Spleen (tissue), 11 donors: ENCODE measurements around the gene TMIE. TPM values are rescaled to one million over a fixed set of nuclear protein-coding genes. Genes with fewer than 3 reads are reported as not detected.
A peak's percentile ranks its signal among the peaks of the same experiment; 100 is the strongest.

Experiments used
- DNase-seq: peaks from one replicate; pipeline ENCODE4 v3.0.0-alpha.2; 2020
- H3K27ac ChIP-seq, 8 donors: fragments of 200-600 bp; sonication (generic) in 7 of 8; 1 replicate in 4 of 8; 2 replicates in 4 of 8; pipeline versions ENCODE4 v1.5.0 to v1.8.0; 2016 to 2021; ENCODE audit warnings: inconsistent platforms in 4 of 8, mild to moderate bottlenecking in 4 of 8, moderate library complexity in 1 of 8
- H3K27me3 ChIP-seq, 7 donors: fragments of 200-600 bp; sonication (generic) in 6 of 7; replicated peaks in 1 of 7; 1 replicate in 4 of 7; 2 replicates in 3 of 7; pipeline versions ENCODE4 v1.5.0 to v1.8.0; 2016 to 2021; ENCODE audit warnings: inconsistent platforms in 3 of 7, mild to moderate bottlenecking in 1 of 7
- H3K36me3 ChIP-seq, 6 donors: fragments of 200-600 bp; sonication (generic) in 5 of 6; 1 replicate in 4 of 6; 2 replicates in 2 of 6; pipeline versions ENCODE4 v1.5.0 to v1.8.0; 2016 to 2021; ENCODE audit warnings: inconsistent platforms in 2 of 6
- H3K4me1 ChIP-seq, 6 donors: fragments of 200-600 bp; sonication (generic) in 5 of 6; 1 replicate in 3 of 6; 2 replicates in 3 of 6; pipeline versions ENCODE4 v1.5.0 to v1.8.0; 2016 to 2021; ENCODE audit warnings: inconsistent platforms in 3 of 6
- H3K4me3 ChIP-seq, 8 donors: fragments of 200-600 bp; sonication (generic) in 7 of 8; 1 replicate in 4 of 8; 2 replicates in 4 of 8; pipeline versions ENCODE4 v1.5.0 to v1.8.0; 2016 to 2021; ENCODE audit warnings: inconsistent platforms in 4 of 8, mild to moderate bottlenecking in 4 of 8, moderate library complexity in 2 of 8
- H3K9me3 ChIP-seq, 8 donors: fragments of 200-600 bp; sonication (generic) in 7 of 8; 1 replicate in 4 of 8; 2 replicates in 4 of 8; pipeline versions ENCODE4 v1.5.0 to v1.8.0; 2016 to 2021; ENCODE audit warnings: inconsistent platforms in 4 of 8
- CTCF ChIP-seq, 11 experiments: fragments of 200-600 bp in 7 of 11; fragments of 450-650 bp in 4 of 11; sonication (generic) in 4 of 11; IDR thresholded peaks in 8 of 11; conservative IDR thresholded peaks in 3 of 11; 1 replicate in 7 of 11; 2 replicates in 4 of 11; pipeline versions ENCODE4 v1.4.0 to v1.8.0; 2016 to 2021; ENCODE audit warnings: antibody characterized with exemption in 11 of 11, inconsistent platforms in 4 of 11, mild to moderate bottlenecking in 1 of 11
- POLR2A ChIP-seq, 3 donors: fragments of 450-650 bp; IDR thresholded peaks; one replicate each; pipeline ENCODE4 v1.5.1; 2017; ENCODE audit warnings: antibody characterized with exemption in 3 of 3, mild to moderate bottlenecking in 1 of 3
- POLR2AphosphoS5 ChIP-seq, 3 donors: sonication (generic); formaldehyde crosslinking; IDR thresholded peaks; one replicate each; pipeline ENCODE4 v1.5.1; 2017; ENCODE audit warnings: antibody characterized with exemption in 3 of 3
- WGBS, 5 donors: extraction: QIAGEN DNeasy Blood & Tissue Kit in 3 of 5; methylation state at CpG; one replicate each; pipeline versions ENCODE4 v1.1.5 to v1.1.7; 2013 to 2018; 5-methylcytosine and 5-hydroxymethylcytosine counted together
- intact Hi-C: fragments of 100-400 bp; cut with DNase I; formaldehyde crosslinking; loops from one replicate; pipeline ENCODE4 v1.15.0; 2023; ENCODE audit warnings: low total_unique reads
- polyA plus RNA-seq, 3 donors: library from polyadenylated mRNA; stranded (reverse); fragments of 200-250 nt; gene quantifications; one replicate each; pipeline ENCODE4 v1.2.1, GENCODE V29; 2013
- total RNA-seq, 7 donors: library from RNA; depleted of rRNA in 3 of 7; stranded (reverse); fragments of >200 nt in 3 of 7; fragmentation: NEBNext Ultra II Directional in 4 of 7; extraction: Animal tissue kit (Norgen Biotek cat#: 25700) in 4 of 7; gene quantifications; one replicate each; pipeline versions ENCODE4 v1.1.0 to v1.2.1, GENCODE V29; 2016 to 2021
- donor health status: healthy with polysubstance abuse.
- donor health status: DM: no; HTN: no; CAD: no; lungs with moderate emphysema.
- donor health status: DM: no; HTN: no; CAD: no.
- donor health status: Bipolar disorder and iron deficiency.
- donor health status: healthy.
- donor health status: DM: no; HTN: no; CAD: no.
- donor health status: DM: yes; HTN: yes; CAD: no.

Gene TMIE
- total and polyA plus RNA-seq, 10 donors: 0.23 to 1.6 (median 0.67) TPM; not detected in 2

- DNase-seq: peak; percentile 54
- intact Hi-C loops: no loop called here
- no peaks in the 10 kb centered on the region for H3K9me3 ChIP-seq
- H3K27me3 ChIP-seq: no peaks in the 10 kb centered on the region
- no peak overlapping the region for H3K4me3 ChIP-seq
- peaks cover 0 to 44% (median 8%) of the 10 kb centered on the region in 6 donors for H3K36me3 ChIP-seq
- no peak overlapping the region for H3K27ac ChIP-seq
- TF ChIP-seq POLR2AphosphoS5 (IDR thresholded peaks at IDR 0.05) (no peak), CTCF (IDR thresholded peaks at IDR 0.05 in 8 of 11, conservative IDR thresholded peaks at IDR 0.05 in 3 of 11) (no peak), POLR2A (IDR thresholded peaks at IDR 0.05) (no peak)
- H3K4me1 ChIP-seq: peaks cover 0 to 10% (median 0%) of the 10 kb centered on the region in 6 donors
- 86 to 99% (median 92%) methylated on average over 2 to 4 of the region's 4 CpGs for WGBS, 5 donors
Measured at GRCh38 chr3:46670891-46671427, 30.2 kb upstream of the TMIE start.

- Histone ChIP-seq H3K27ac (no peak overlapping the region), H3K4me1 (peaks cover 0 to 18% (median 0%) of the 10 kb centered on the region in 6 donors), H3K4me3 (no peak overlapping the region), H3K27me3 (no peaks in the 10 kb centered on the region), H3K9me3 (no peaks in the 10 kb centered on the region), H3K36me3 (peaks cover 0 to 48% (median 8%) of the 10 kb centered on the region in 6 donors)
- WGBS, 5 donors: 81 to 92% (median 89%) methylated on average over 25 of the region's 25 CpGs
- peak; percentile 60 for DNase-seq
- intact Hi-C loops: no loop called here
- TF ChIP-seq POLR2AphosphoS5 (IDR thresholded peaks at IDR 0.05) (no peak), POLR2A (IDR thresholded peaks at IDR 0.05) (no peak), CTCF (IDR thresholded peaks at IDR 0.05 in 8 of 11, conservative IDR thresholded peaks at IDR 0.05 in 3 of 11) (no peak)
Measured at GRCh38 chr3:46671541-46672348, 29.4 kb upstream of the TMIE start.

GRCh38 chr3:46672349-46672695 lies 28.9 kb upstream of the TMIE start:
- H3K27me3 ChIP-seq: no peaks in the 10 kb centered on the region
- H3K4me1 ChIP-seq: peaks cover 0 to 19% (median 0%) of the 10 kb centered on the region in 6 donors
- H3K4me3 ChIP-seq: no peak overlapping the region
- intact Hi-C loops: no loop called here
- H3K27ac ChIP-seq: no peak overlapping the region
- DNase-seq: no peak
- H3K9me3 ChIP-seq: no peaks in the 10 kb centered on the region
- WGBS, 5 donors: 75 to 93% (median 86%) methylated on average over 5 to 6 of the region's 6 CpGs
- peaks cover 0 to 48% (median 8%) of the 10 kb centered on the region in 6 donors for H3K36me3 ChIP-seq
- TF ChIP-seq POLR2A (IDR thresholded peaks at IDR 0.05) (no peak), CTCF (IDR thresholded peaks at IDR 0.05 in 8 of 11, conservative IDR thresholded peaks at IDR 0.05 in 3 of 11) (no peak), POLR2AphosphoS5 (IDR thresholded peaks at IDR 0.05) (no peak)
